Memory B cell (primary cell): ENCODE data around the gene PADI4.
A peak's percentile ranks its signal among the peaks of the same experiment; 100 is the strongest.
"Not testable (repeated sequence)": the region's sequence is repeated elsewhere in the genome, so short reads cannot be mapped to it uniquely, and the experiment has no call there.

Source experiments
- ATAC-seq: fragments of 150-1000 bp; cut with Tn5 transposase; 2 replicates; pipeline ENCODE4 v1.10.0; 2021; ENCODE audit warnings: low read depth, mild to moderate bottlenecking, moderate library complexity
- DNase-seq, 2 donors: peaks; one replicate each; pipeline ENCODE4 v3.0.0; 2022; ENCODE audit warnings: low spot score in 2 of 2
- H3K27ac Mint-ChIP-seq: one replicate; pipeline ENCODE4 v1.8.0; 2022; ENCODE audit warnings: mild to moderate bottlenecking, moderate library complexity, mixed read lengths
- H3K27me3 Mint-ChIP-seq: one replicate; pipeline ENCODE4 v1.8.0; 2022; ENCODE audit warnings: mixed read lengths
- H3K36me3 Mint-ChIP-seq: one replicate; pipeline ENCODE4 v1.8.0; 2022; ENCODE audit warnings: mild to moderate bottlenecking, mixed read lengths
- H3K4me1 Mint-ChIP-seq: one replicate; pipeline ENCODE4 v1.8.0; 2022; ENCODE audit warnings: mixed read lengths
- H3K4me3 Mint-ChIP-seq: one replicate; pipeline ENCODE4 v1.8.0; 2022; ENCODE audit warnings: mild to moderate bottlenecking, moderate library complexity, mixed read lengths
- H3K9me3 Mint-ChIP-seq: one replicate; pipeline ENCODE4 v1.8.0; 2022; ENCODE audit warnings: mixed read lengths

Gene PADI4

GRCh38 chr1:17314491-17314971 lies 6.5 kb downstream of the PADI4 start:
- H3K36me3 Mint-ChIP-seq, result no peaks in the 10 kb centered on the region
- no peak overlapping the region for H3K4me3 Mint-ChIP-seq
- DNase-seq (no peak), ATAC-seq (no peak)
- peaks cover 10% of the 10 kb centered on the region for H3K27me3 Mint-ChIP-seq
- H3K27ac Mint-ChIP-seq, result no peak overlapping the region
- no peaks in the 10 kb centered on the region for H3K9me3 Mint-ChIP-seq
- no peaks in the 10 kb centered on the region for H3K4me1 Mint-ChIP-seq

DNA sequence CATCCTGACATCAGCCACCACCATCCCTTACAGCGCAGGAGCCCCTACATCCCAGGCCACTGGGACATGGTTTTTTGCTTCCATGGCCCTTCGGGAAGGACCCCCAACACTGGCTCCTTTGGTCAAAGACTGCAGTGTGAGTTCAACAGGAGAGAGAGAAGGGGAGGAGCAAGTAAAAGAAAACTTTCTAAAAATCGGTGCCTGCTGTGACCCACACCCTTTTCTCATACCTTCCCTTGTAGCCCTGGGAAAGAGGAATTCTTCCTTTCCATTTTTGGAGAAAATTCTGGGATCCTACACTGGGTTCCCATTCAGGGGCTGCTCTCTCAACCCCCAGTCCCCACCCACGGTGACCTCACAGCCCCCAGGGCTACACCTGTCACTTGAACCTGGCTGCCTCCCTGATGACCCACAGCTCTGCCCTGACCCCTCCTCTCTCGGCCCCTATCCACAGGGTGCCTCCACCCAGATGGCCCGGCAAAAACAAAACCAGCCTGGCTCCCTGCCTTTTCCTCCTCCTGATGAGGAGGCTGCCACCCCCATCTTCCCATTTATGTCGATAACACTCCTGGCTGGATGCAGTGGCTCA lies 7.6 kb downstream of the PADI4 start:
- Mint-ChIP-seq H3K27me3 (peaks cover 5% of the 10 kb centered on the region), H3K4me3 (no peak overlapping the region), H3K9me3 (no peaks in the 10 kb centered on the region), H3K4me1 (no peaks in the 10 kb centered on the region), H3K27ac (no peak overlapping the region), H3K36me3 (no peaks in the 10 kb centered on the region)
- ATAC-seq (no peak), DNase-seq (no peak)

- DNase-seq (no peak), ATAC-seq (no peak)
- Mint-ChIP-seq H3K4me3 (no peak overlapping the region), H3K4me1 (no peaks in the 10 kb centered on the region), H3K27me3 (peaks cover 5% of the 10 kb centered on the region), H3K9me3 (no peaks in the 10 kb centered on the region), H3K27ac (no peak overlapping the region), H3K36me3 (no peaks in the 10 kb centered on the region)
Observed at GRCh38 chr1:17316704-17317103, 8.7 kb downstream of the PADI4 start.

DNA sequence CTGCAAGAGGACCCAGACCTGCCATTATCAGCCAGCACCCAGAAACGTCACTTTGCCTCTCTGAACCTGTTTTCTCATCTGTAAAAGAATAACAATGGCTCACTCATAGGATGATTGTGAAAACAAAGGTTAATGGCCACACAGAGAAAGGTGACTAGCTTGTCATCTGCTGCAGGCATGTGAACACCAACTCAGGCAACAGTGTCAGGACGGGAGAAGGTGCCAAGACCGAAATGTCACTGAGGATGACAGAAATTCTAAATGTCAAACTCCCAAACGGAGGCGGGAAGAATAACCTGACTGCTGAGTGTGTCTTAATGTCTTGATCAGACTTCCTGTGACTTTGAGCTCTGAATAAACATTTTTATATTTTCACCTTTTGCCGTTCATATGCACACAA lies 10.3 kb downstream of the PADI4 start:
- H3K36me3 Mint-ChIP-seq, result no peaks in the 10 kb centered on the region
- no peak overlapping the region for H3K4me3 Mint-ChIP-seq
- H3K27me3 Mint-ChIP-seq, result peaks cover 1% of the 10 kb centered on the region
- no peak for ATAC-seq
- H3K4me1 Mint-ChIP-seq, result no peaks in the 10 kb centered on the region
- peaks cover 2% of the 10 kb centered on the region for H3K9me3 Mint-ChIP-seq
- H3K27ac Mint-ChIP-seq, result no peak overlapping the region
- no peak for DNase-seq

GRCh38 chr1:17319561-17320350 lies 11.8 kb downstream of the PADI4 start:
- Mint-ChIP-seq H3K36me3 (no peaks in the 10 kb centered on the region), H3K9me3 (peaks cover 3% of the 10 kb centered on the region), H3K27ac (no peak overlapping the region), H3K4me3 (no peak overlapping the region), H3K27me3 (no peaks in the 10 kb centered on the region), H3K4me1 (no peaks in the 10 kb centered on the region)
- ATAC-seq (no peak), DNase-seq (no peak)

DNA sequence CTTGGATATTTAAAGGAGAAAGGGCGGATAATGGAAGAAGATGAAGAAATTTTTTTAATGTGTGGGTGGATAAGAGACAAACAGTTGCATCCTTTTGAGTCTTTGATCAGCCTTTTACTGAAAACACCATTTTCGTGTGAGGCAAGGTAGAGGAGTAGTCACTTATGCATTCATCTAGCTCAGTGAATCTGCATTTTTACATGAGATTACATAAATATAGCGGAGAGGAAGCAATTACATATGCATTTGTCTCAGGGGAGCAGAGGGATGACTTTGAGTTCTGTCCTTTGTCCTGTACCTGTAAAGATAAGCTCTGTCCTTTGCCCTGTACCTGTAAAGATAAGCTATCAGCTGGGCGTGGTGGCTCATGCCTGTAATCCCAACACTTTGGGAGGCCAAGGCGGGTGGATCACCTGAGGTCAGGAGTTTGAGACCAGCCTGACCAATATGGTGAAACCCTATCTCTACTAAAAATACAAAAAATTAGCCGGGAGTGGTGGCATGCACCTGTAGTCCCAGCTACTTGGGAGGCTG lies 13.9 kb downstream of the PADI4 start:
- H3K27ac Mint-ChIP-seq, H3K4me3 Mint-ChIP-seq, ATAC-seq, H3K36me3 Mint-ChIP-seq, DNase-seq, H3K27me3 Mint-ChIP-seq, H3K4me1 Mint-ChIP-seq, H3K9me3 Mint-ChIP-seq: not testable (repeated sequence)

GRCh38 chr1:17328855-17329254 lies 20.9 kb downstream of the PADI4 start:
- DNase-seq, result no peak
- H3K4me3 Mint-ChIP-seq, result no peak overlapping the region
- no peaks in the 10 kb centered on the region for H3K36me3 Mint-ChIP-seq
- H3K27me3 Mint-ChIP-seq, result peaks cover 21% of the 10 kb centered on the region
- no peaks in the 10 kb centered on the region for H3K4me1 Mint-ChIP-seq
- peaks cover 2% of the 10 kb centered on the region for H3K9me3 Mint-ChIP-seq
- H3K27ac Mint-ChIP-seq, result no peak overlapping the region
- ATAC-seq, result no peak

DNA sequence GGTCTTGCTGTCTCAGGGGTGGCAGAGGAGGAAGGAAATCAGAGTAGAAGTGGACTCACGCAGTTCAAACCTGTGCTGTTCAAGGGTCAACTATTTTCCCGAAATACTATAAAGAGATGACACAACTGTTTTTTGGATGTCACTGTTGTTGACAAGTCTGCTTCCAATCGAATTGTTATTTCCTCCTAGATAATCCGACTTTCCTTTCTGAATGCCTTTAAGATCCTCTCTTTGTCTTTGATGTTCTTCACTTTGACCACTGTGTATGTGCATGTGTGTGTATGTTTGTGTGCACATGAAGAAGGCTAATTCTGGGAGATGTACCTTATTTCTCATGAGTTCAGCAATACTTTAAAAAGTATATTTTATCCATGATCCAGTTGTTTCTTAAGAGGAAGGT lies 21.6 kb downstream of the PADI4 start:
- ATAC-seq (no peak), DNase-seq (no peak)
- H3K4me1 Mint-ChIP-seq, result no peaks in the 10 kb centered on the region
- H3K27me3 Mint-ChIP-seq, result peaks cover 22% of the 10 kb centered on the region
- no peaks in the 10 kb centered on the region for H3K36me3 Mint-ChIP-seq
- H3K9me3 Mint-ChIP-seq, result peaks cover 2% of the 10 kb centered on the region
- no peak overlapping the region for H3K4me3 Mint-ChIP-seq
- H3K27ac Mint-ChIP-seq, result no peak overlapping the region

GRCh38 chr1:17330856-17331255 lies 22.9 kb downstream of the PADI4 start:
- Mint-ChIP-seq H3K9me3 (no peaks in the 10 kb centered on the region), H3K36me3 (no peaks in the 10 kb centered on the region), H3K27ac (no peak overlapping the region), H3K27me3 (peaks cover 24% of the 10 kb centered on the region), H3K4me3 (no peak overlapping the region), H3K4me1 (no peaks in the 10 kb centered on the region)
- ATAC-seq (no peak), DNase-seq (no peak)

DNA sequence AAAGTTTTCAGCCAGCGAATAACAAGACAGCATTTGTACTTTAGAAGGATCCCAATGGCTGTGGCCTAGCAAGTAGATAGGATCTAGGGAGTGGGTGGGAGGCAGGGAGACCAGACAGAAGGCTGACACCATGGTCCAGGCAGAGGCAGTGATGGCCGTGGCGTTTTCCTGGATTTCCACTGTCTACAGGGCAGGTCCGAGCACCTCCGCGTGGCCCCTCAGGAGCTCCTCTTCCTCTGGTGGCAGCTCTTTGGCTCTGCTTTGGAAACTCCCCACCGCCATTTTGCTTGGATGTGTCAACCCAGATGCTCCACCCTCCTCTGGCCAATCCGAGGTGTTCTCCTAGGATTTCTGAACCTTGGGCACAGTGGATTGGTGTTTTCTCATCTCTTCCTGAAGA lies 25.1 kb downstream of the PADI4 start:
- no peak overlapping the region for H3K27ac Mint-ChIP-seq
- H3K36me3 Mint-ChIP-seq, result no peaks in the 10 kb centered on the region
- peaks cover 26% of the 10 kb centered on the region for H3K27me3 Mint-ChIP-seq
- DNase-seq, result no peak
- no peak overlapping the region for H3K4me3 Mint-ChIP-seq
- no peak for ATAC-seq
- no peaks in the 10 kb centered on the region for H3K4me1 Mint-ChIP-seq
- no peaks in the 10 kb centered on the region for H3K9me3 Mint-ChIP-seq

GRCh38 chr1:17335821-17336710 lies 28.1 kb downstream of the PADI4 start:
- DNase-seq (peak; percentile 57 to 72), ATAC-seq (peak; percentile 70)
- H3K27ac Mint-ChIP-seq, result no peak overlapping the region
- no peaks in the 10 kb centered on the region for H3K9me3 Mint-ChIP-seq
- H3K36me3 Mint-ChIP-seq, result no peaks in the 10 kb centered on the region
- no peaks in the 10 kb centered on the region for H3K4me1 Mint-ChIP-seq
- H3K27me3 Mint-ChIP-seq, result peaks cover 24% of the 10 kb centered on the region
- no peak overlapping the region for H3K4me3 Mint-ChIP-seq

- no peaks in the 10 kb centered on the region for H3K4me1 Mint-ChIP-seq
- DNase-seq, result no peak
- H3K27me3 Mint-ChIP-seq, result peaks cover 16% of the 10 kb centered on the region
- no peak for ATAC-seq
- H3K9me3 Mint-ChIP-seq, result peaks cover 3% of the 10 kb centered on the region
- no peak overlapping the region for H3K4me3 Mint-ChIP-seq
- no peak overlapping the region for H3K27ac Mint-ChIP-seq
- no peaks in the 10 kb centered on the region for H3K36me3 Mint-ChIP-seq
Observed at GRCh38 chr1:17338706-17339493, 30.9 kb downstream of the PADI4 start.

GRCh38 chr1:17339521-17339920 lies 31.5 kb downstream of the PADI4 start:
- no peaks in the 10 kb centered on the region for H3K4me1 Mint-ChIP-seq
- ATAC-seq, result no peak
- H3K27me3 Mint-ChIP-seq, result peaks cover 16% of the 10 kb centered on the region
- no peaks in the 10 kb centered on the region for H3K36me3 Mint-ChIP-seq
- peaks cover 4% of the 10 kb centered on the region for H3K9me3 Mint-ChIP-seq
- no peak overlapping the region for H3K27ac Mint-ChIP-seq
- no peak for DNase-seq
- H3K4me3 Mint-ChIP-seq, result no peak overlapping the region
